Liver (tissue), 3 donors: ENCODE measurements around the gene PHF23.

Experiments
- ATF3 ChIP-seq: IDR thresholded peaks from 2 replicates; pipeline ENCODE4 v1.6.1; 2016; ENCODE audit warnings: antibody characterized with exemption
- CTCF ChIP-seq: fragments of 150-350 bp; IDR thresholded peaks from 2 replicates; pipeline ENCODE4 v1.5.1; 2017; ENCODE audit warnings: improper control_type of control experiment, low read depth, low read length; ENCODE audit not compliant: missing input control
- EGR1 ChIP-seq, 2 donors: IDR thresholded peaks; 2 replicates each; pipeline ENCODE4 v1.6.1; 2016 to 2018; ENCODE audit warnings: antibody characterized with exemption in 2 of 2, low read depth in 2 of 2
- GABPA ChIP-seq, 2 donors: IDR thresholded peaks in 1 of 2; conservative IDR thresholded peaks in 1 of 2; 2 replicates each; pipeline ENCODE4 v1.6.1; 2016; ENCODE audit warnings: antibody characterized with exemption in 2 of 2, mild to moderate bottlenecking in 1 of 2, moderate library complexity in 1 of 2
- HNF4G ChIP-seq: IDR thresholded peaks from 2 replicates; pipeline ENCODE4 v1.6.1; 2016; ENCODE audit warnings: antibody characterized with exemption
- MAX ChIP-seq: IDR thresholded peaks from 2 replicates; pipeline ENCODE4 v1.6.1; 2016; ENCODE audit warnings: antibody characterized with exemption
- RAD21 ChIP-seq, 2 donors: IDR thresholded peaks; 2 replicates each; pipeline ENCODE4 v1.6.1; 2016; ENCODE audit warnings: antibody characterized with exemption in 2 of 2, mild to moderate bottlenecking in 2 of 2
- REST ChIP-seq: IDR thresholded peaks from 2 replicates; pipeline ENCODE4 v1.6.1; 2016; ENCODE audit warnings: antibody characterized with exemption, mild to moderate bottlenecking
- TAF1 ChIP-seq: conservative IDR thresholded peaks from 2 replicates; pipeline ENCODE4 v1.6.1; 2016; ENCODE audit warnings: antibody characterized with exemption, mild to moderate bottlenecking
- YY1 ChIP-seq: IDR thresholded peaks from 2 replicates; pipeline ENCODE4 v1.6.1; 2016; ENCODE audit warnings: antibody characterized with exemption, mild to moderate bottlenecking
- donor health status: healthy.
- donor health status: healthy.

- TF ChIP-seq CTCF (no peak), RAD21 (IDR thresholded peaks at IDR 0.05) (no peak), ATF3 (no peak), GABPA (IDR thresholded peaks at IDR 0.05 in 1 of 2, conservative IDR thresholded peaks at IDR 0.05 in 1 of 2) (no peak), YY1 (no peak), TAF1 (no peak), HNF4G (no peak), REST (no peak), EGR1 (IDR thresholded peaks at IDR 0.05; ENCODE audit: low read depth in 2 of 2) (no peak), MAX (no peak)
Measured at GRCh38 chr17:7266784-7267183, 27.5 kb upstream of the PHF23 start.
